WTC11 (cell line): Measurements from ENCODE around the gene FGF12. TPM values are rescaled to one million over a fixed set of nuclear protein-coding genes. Genes with fewer than 3 reads are reported as not detected.
A peak's percentile ranks its signal among the peaks of the same experiment; 100 is the strongest.

Experiments used
- ATAC-seq: fragments of 200-7000 bp; cut with Tn5 transposase; 2 replicates; pipeline ENCODE4 v1.10.0; 2021; ENCODE audit warnings: mild to moderate bottlenecking, moderate library complexity
- CTCF ChIA-PET: fragments of 300-600 bp; sonication (Branson Sonifier 250); formaldehyde crosslinking; loops from one replicate; lab custom pipeline; 2021; ENCODE audit warnings: antibody characterized with exemption; lab: Charles Lee
- POLR2A ChIA-PET: fragments of 350-600 bp; sonication (Branson Sonifier 250); formaldehyde crosslinking; loops from one replicate; lab custom pipeline; 2021; ENCODE audit warnings: antibody characterized with exemption; lab: Charles Lee
- DNase-seq: peaks from one replicate; pipeline ENCODE4 v3.0.0; 2021; ENCODE audit warnings: low spot score
- H3K27ac Mint-ChIP-seq: 2 replicates; pipeline ENCODE4 v1.8.0; 2021; ENCODE audit warnings: mixed read lengths
- H3K27me3 Mint-ChIP-seq: 2 replicates; pipeline ENCODE4 v1.8.0; 2021; ENCODE audit warnings: low read depth, mild to moderate bottlenecking, moderate library complexity, mixed read lengths
- H3K36me3 Mint-ChIP-seq: 2 replicates; pipeline ENCODE4 v1.8.0; 2021; ENCODE audit warnings: mixed read lengths
- H3K4me1 Mint-ChIP-seq: 2 replicates; pipeline ENCODE4 v1.8.0; 2022; ENCODE audit warnings: mixed read lengths
- H3K4me3 Mint-ChIP-seq: 2 replicates; pipeline ENCODE4 v1.8.0; 2021; ENCODE audit warnings: mild to moderate bottlenecking, moderate library complexity, mixed read lengths
- H3K9me3 Mint-ChIP-seq: 2 replicates; pipeline ENCODE4 v1.8.0; 2021; ENCODE audit warnings: mixed read lengths
- CBFB ChIP-seq: sonication (generic); formaldehyde crosslinking; IDR thresholded peaks from 2 replicates; pipeline ENCODE4 v1.8.1; 2022; ENCODE audit warnings: mild to moderate bottlenecking, low read depth, missing genetic modification reagents
- EMX1 ChIP-seq: fragments of 250-450 bp; sonication (Bioruptor Pico); IDR thresholded peaks from 2 replicates; pipeline ENCODE4 v1.8.0; 2021; ENCODE audit warnings: mild to moderate bottlenecking
- FOXK1 ChIP-seq: sonication (generic); formaldehyde crosslinking; IDR thresholded peaks from 2 replicates; pipeline ENCODE4 v1.8.0; 2022; ENCODE audit warnings: mild to moderate bottlenecking, moderate library complexity, missing genetic modification reagents
- GABPB1 ChIP-seq: sonication (generic); formaldehyde crosslinking; IDR thresholded peaks from 2 replicates; pipeline ENCODE4 v1.8.1; 2023; ENCODE audit warnings: mild to moderate bottlenecking, missing genetic modification reagents
- GTF2I ChIP-seq: fragments of 250-450 bp; sonication (Bioruptor Pico); conservative IDR thresholded peaks from 2 replicates; pipeline ENCODE4 v1.4.0; 2021; ENCODE audit warnings: mild to moderate bottlenecking
- KAT7 ChIP-seq: sonication (generic); formaldehyde crosslinking; IDR thresholded peaks from 2 replicates; pipeline ENCODE4 v1.8.1; 2023; ENCODE audit warnings: missing genetic modification reagents, mild to moderate bottlenecking, borderline replicate concordance
- MYBL2 ChIP-seq: sonication (generic); formaldehyde crosslinking; IDR thresholded peaks from 2 replicates; pipeline ENCODE4 v1.8.1; 2023; ENCODE audit warnings: mild to moderate bottlenecking, moderate library complexity, missing genetic modification reagents
- NFYB ChIP-seq: sonication (generic); formaldehyde crosslinking; conservative IDR thresholded peaks from 2 replicates; pipeline ENCODE4 v1.8.0; 2022; ENCODE audit warnings: low read depth, missing genetic modification reagents
- NR2C2 ChIP-seq: sonication (generic); formaldehyde crosslinking; IDR thresholded peaks from 2 replicates; pipeline ENCODE4 v1.8.0; 2022; ENCODE audit warnings: mild to moderate bottlenecking, missing genetic modification reagents
- NR3C1 ChIP-seq: sonication (generic); formaldehyde crosslinking; conservative IDR thresholded peaks from 2 replicates; pipeline ENCODE4 v1.8.1; 2023; ENCODE audit warnings: low read depth, mild to moderate bottlenecking, missing genetic modification reagents
- RELA ChIP-seq: sonication (generic); formaldehyde crosslinking; IDR thresholded peaks from 2 replicates; pipeline ENCODE4 v1.8.1; 2022; ENCODE audit warnings: missing genetic modification reagents, mild to moderate bottlenecking, borderline replicate concordance
- SMAD3 ChIP-seq: sonication (generic); formaldehyde crosslinking; IDR thresholded peaks from 2 replicates; pipeline ENCODE4 v1.8.0; 2022; ENCODE audit warnings: missing genetic modification reagents, mild to moderate bottlenecking, borderline replicate concordance
- SMAD4 ChIP-seq: sonication (generic); formaldehyde crosslinking; IDR thresholded peaks from 2 replicates; pipeline ENCODE4 v1.8.0; 2022; ENCODE audit warnings: mild to moderate bottlenecking, missing genetic modification reagents
- ZNF121 ChIP-seq: sonication (generic); formaldehyde crosslinking; IDR thresholded peaks from 2 replicates; pipeline ENCODE4 v1.8.0; 2023; ENCODE audit warnings: missing genetic modification reagents
- ZNF219 ChIP-seq: sonication (generic); formaldehyde crosslinking; IDR thresholded peaks from 2 replicates; pipeline ENCODE4 v1.8.0; 2023; ENCODE audit warnings: missing genetic modification reagents, mild to moderate bottlenecking, borderline replicate concordance
- ZNF396 ChIP-seq: fragments of 250-450 bp; sonication (Bioruptor Pico); IDR thresholded peaks from 2 replicates; pipeline ENCODE4 v1.8.0; 2021; ENCODE audit warnings: mild to moderate bottlenecking, moderate library complexity, borderline replicate concordance
- ZNF416 ChIP-seq: fragments of 250-450 bp; sonication (Bioruptor Pico); IDR thresholded peaks from 2 replicates; pipeline ENCODE4 v1.9.0; 2021; ENCODE audit warnings: mild to moderate bottlenecking, inconsistent platforms
- total RNA-seq: library from RNA; stranded (reverse); gene quantifications from 3 replicates; pipeline ENCODE4 v1.2.3, GENCODE V29; 2021
- TF ChIP-seq, protein P1 (sequence below): fragments of 250-450 bp; sonication (Bioruptor Pico); IDR thresholded peaks from 2 replicates; pipeline ENCODE4 v1.8.0; 2021; ENCODE audit warnings: mild to moderate bottlenecking
- TF ChIP-seq, protein P2 (sequence below): sonication (generic); formaldehyde crosslinking; IDR thresholded peaks from 2 replicates; pipeline ENCODE4 v1.8.1; 2022; ENCODE audit warnings: mild to moderate bottlenecking, missing genetic modification reagents, moderate library complexity, borderline replicate concordance
- TF ChIP-seq, protein P3 (sequence below): sonication (generic); formaldehyde crosslinking; IDR thresholded peaks from 2 replicates; pipeline ENCODE4 v1.8.1; 2023; ENCODE audit warnings: mild to moderate bottlenecking, missing genetic modification reagents, borderline replicate concordance
- TF ChIP-seq, protein P4 (sequence below): sonication (generic); formaldehyde crosslinking; IDR thresholded peaks from 2 replicates; pipeline ENCODE4 v1.8.1; 2023; ENCODE audit warnings: mild to moderate bottlenecking, moderate library complexity, missing genetic modification reagents
- TF ChIP-seq, protein P5 (sequence below): sonication (generic); formaldehyde crosslinking; conservative IDR thresholded peaks from 2 replicates; pipeline ENCODE4 v1.8.1; 2022; ENCODE audit warnings: mild to moderate bottlenecking, missing genetic modification reagents
- TF ChIP-seq, protein P6 (sequence below): sonication (generic); formaldehyde crosslinking; IDR thresholded peaks from 2 replicates; pipeline ENCODE4 v1.8.0; 2023; ENCODE audit warnings: missing genetic modification reagents, mild to moderate bottlenecking, borderline replicate concordance

The FGF12 gene
- total RNA-seq, 1 experiment from 2014 or later = 13.5 TPM

DNA sequence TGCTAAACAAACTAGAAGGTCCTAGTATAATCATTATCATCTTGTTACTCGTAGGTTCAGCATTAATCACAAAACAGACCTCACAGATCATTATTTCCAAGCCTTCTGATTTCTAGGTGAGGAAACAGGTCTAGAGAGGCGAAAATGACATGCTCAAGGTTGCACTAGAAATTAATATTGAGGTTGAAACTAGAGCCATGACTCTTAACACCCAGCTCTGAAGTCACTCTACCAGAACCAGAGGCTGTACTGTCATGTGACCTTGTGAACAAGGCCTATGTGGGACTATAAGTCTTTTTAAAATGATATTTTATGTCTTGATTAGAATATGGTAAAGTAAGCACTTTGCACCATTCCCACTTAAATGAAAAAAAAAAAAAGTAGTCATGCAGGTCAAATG, 23.8 kb upstream of the FGF12 start:
- Mint-ChIP-seq H3K27ac (no peak overlapping the region), H3K36me3 (peaks cover 7% of the 10 kb centered on the region), H3K9me3 (peaks cover 8% of the 10 kb centered on the region), H3K4me3 (no peak overlapping the region), H3K27me3 (no peaks in the 10 kb centered on the region), H3K4me1 (peaks cover 61% of the 10 kb centered on the region)
- no peak for DNase-seq
- CTCF ChIA-PET = interaction anchor here (1.4 kb wide), 1 partner anchor 21 kb away, joined by 4 read pairs; no protein-coding TSS in a partner anchor
- POLR2A ChIA-PET = no interaction called here
- ATAC-seq = no peak
- TF ChIP-seq SMAD3 (CRISPR knock-in tag) = no peak
- TF ChIP-seq, protein P1, sequence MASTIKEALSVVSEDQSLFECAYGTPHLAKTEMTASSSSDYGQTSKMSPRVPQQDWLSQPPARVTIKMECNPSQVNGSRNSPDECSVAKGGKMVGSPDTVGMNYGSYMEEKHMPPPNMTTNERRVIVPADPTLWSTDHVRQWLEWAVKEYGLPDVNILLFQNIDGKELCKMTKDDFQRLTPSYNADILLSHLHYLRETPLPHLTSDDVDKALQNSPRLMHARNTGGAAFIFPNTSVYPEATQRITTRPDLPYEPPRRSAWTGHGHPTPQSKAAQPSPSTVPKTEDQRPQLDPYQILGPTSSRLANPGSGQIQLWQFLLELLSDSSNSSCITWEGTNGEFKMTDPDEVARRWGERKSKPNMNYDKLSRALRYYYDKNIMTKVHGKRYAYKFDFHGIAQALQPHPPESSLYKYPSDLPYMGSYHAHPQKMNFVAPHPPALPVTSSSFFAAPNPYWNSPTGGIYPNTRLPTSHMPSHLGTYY (CRISPR knock-in tag) = no peak
- TF ChIP-seq FOXK1 = no peak
- no peak for TF ChIP-seq ZNF219 (CRISPR knock-in tag)
- TF ChIP-seq ZNF396 (CRISPR knock-in tag) = no peak
- TF ChIP-seq, protein P2, sequence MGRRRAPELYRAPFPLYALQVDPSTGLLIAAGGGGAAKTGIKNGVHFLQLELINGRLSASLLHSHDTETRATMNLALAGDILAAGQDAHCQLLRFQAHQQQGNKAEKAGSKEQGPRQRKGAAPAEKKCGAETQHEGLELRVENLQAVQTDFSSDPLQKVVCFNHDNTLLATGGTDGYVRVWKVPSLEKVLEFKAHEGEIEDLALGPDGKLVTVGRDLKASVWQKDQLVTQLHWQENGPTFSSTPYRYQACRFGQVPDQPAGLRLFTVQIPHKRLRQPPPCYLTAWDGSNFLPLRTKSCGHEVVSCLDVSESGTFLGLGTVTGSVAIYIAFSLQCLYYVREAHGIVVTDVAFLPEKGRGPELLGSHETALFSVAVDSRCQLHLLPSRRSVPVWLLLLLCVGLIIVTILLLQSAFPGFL (CRISPR knock-in tag) = no peak
- no peak for TF ChIP-seq CBFB (CRISPR knock-in tag)
- TF ChIP-seq RELA (CRISPR knock-in tag) = no peak
- TF ChIP-seq EMX1 (CRISPR knock-in tag) = no peak

DNA sequence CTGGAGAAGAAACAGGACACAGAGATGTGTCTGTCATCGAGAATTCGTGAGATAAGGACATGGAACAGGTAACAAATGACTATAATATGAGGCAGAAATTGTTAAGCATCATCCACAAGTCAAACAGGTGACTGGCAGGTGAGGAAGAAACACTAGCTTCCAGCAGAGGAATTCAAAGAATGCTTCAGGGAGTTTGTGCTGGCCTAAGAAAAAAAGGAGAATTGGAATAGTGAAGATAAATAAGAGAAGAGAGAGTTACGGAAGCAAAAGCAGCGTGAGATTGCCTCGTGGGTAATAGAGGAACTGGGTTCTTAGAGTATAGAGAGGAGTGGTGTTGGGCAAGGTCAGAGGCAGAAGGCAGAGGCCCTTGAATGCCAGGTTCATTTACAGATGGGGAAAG, 22.9 kb upstream of the FGF12 start:
- H3K4me1 Mint-ChIP-seq = peaks cover 70% of the 10 kb centered on the region
- DNase-seq (no peak), ATAC-seq (no peak)
- no peaks in the 10 kb centered on the region for H3K27me3 Mint-ChIP-seq
- H3K36me3 Mint-ChIP-seq = peaks cover 11% of the 10 kb centered on the region
- H3K9me3 Mint-ChIP-seq = peaks cover 18% of the 10 kb centered on the region
- TF ChIP-seq ZNF416 (CRISPR knock-in tag) (no peak), SMAD4 (no peak), ZNF121 (no peak), GABPB1 (CRISPR knock-in tag) (no peak), EMX1 (CRISPR knock-in tag) (no peak), MYBL2 (no peak), RELA (CRISPR knock-in tag) (no peak), NFYB (CRISPR knock-in tag) (no peak), GTF2I (CRISPR knock-in tag) (no peak), NR3C1 (CRISPR knock-in tag) (no peak), NR2C2 (no peak), KAT7 (CRISPR knock-in tag) (no peak)
- TF ChIP-seq, protein P3, sequence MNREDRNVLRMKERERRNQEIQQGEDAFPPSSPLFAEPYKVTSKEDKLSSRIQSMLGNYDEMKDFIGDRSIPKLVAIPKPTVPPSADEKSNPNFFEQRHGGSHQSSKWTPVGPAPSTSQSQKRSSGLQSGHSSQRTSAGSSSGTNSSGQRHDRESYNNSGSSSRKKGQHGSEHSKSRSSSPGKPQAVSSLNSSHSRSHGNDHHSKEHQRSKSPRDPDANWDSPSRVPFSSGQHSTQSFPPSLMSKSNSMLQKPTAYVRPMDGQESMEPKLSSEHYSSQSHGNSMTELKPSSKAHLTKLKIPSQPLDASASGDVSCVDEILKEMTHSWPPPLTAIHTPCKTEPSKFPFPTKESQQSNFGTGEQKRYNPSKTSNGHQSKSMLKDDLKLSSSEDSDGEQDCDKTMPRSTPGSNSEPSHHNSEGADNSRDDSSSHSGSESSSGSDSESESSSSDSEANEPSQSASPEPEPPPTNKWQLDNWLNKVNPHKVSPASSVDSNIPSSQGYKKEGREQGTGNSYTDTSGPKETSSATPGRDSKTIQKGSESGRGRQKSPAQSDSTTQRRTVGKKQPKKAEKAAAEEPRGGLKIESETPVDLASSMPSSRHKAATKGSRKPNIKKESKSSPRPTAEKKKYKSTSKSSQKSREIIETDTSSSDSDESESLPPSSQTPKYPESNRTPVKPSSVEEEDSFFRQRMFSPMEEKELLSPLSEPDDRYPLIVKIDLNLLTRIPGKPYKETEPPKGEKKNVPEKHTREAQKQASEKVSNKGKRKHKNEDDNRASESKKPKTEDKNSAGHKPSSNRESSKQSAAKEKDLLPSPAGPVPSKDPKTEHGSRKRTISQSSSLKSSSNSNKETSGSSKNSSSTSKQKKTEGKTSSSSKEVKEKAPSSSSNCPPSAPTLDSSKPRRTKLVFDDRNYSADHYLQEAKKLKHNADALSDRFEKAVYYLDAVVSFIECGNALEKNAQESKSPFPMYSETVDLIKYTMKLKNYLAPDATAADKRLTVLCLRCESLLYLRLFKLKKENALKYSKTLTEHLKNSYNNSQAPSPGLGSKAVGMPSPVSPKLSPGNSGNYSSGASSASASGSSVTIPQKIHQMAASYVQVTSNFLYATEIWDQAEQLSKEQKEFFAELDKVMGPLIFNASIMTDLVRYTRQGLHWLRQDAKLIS = no peak
- TF ChIP-seq, protein P4, sequence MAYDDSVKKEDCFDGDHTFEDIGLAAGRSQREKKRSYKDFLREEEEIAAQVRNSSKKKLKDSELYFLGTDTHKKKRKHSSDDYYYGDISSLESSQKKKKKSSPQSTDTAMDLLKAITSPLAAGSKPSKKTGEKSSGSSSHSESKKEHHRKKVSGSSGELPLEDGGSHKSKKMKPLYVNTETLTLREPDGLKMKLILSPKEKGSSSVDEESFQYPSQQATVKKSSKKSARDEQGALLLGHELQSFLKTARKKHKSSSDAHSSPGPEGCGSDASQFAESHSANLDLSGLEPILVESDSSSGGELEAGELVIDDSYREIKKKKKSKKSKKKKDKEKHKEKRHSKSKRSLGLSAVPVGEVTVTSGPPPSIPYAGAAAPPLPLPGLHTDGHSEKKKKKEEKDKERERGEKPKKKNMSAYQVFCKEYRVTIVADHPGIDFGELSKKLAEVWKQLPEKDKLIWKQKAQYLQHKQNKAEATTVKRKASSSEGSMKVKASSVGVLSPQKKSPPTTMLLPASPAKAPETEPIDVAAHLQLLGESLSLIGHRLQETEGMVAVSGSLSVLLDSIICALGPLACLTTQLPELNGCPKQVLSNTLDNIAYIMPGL (CRISPR knock-in tag) = no peak
- TF ChIP-seq, protein P5, sequence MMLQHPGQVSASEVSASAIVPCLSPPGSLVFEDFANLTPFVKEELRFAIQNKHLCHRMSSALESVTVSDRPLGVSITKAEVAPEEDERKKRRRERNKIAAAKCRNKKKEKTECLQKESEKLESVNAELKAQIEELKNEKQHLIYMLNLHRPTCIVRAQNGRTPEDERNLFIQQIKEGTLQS (CRISPR knock-in tag) = no peak
- TF ChIP-seq, protein P6, sequence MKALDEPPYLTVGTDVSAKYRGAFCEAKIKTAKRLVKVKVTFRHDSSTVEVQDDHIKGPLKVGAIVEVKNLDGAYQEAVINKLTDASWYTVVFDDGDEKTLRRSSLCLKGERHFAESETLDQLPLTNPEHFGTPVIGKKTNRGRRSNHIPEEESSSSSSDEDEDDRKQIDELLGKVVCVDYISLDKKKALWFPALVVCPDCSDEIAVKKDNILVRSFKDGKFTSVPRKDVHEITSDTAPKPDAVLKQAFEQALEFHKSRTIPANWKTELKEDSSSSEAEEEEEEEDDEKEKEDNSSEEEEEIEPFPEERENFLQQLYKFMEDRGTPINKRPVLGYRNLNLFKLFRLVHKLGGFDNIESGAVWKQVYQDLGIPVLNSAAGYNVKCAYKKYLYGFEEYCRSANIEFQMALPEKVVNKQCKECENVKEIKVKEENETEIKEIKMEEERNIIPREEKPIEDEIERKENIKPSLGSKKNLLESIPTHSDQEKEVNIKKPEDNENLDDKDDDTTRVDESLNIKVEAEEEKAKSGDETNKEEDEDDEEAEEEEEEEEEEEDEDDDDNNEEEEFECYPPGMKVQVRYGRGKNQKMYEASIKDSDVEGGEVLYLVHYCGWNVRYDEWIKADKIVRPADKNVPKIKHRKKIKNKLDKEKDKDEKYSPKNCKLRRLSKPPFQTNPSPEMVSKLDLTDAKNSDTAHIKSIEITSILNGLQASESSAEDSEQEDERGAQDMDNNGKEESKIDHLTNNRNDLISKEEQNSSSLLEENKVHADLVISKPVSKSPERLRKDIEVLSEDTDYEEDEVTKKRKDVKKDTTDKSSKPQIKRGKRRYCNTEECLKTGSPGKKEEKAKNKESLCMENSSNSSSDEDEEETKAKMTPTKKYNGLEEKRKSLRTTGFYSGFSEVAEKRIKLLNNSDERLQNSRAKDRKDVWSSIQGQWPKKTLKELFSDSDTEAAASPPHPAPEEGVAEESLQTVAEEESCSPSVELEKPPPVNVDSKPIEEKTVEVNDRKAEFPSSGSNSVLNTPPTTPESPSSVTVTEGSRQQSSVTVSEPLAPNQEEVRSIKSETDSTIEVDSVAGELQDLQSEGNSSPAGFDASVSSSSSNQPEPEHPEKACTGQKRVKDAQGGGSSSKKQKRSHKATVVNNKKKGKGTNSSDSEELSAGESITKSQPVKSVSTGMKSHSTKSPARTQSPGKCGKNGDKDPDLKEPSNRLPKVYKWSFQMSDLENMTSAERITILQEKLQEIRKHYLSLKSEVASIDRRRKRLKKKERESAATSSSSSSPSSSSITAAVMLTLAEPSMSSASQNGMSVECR (CRISPR knock-in tag) = no peak
- ChIA-PET CTCF (interaction anchor here (1.4 kb wide), 1 partner anchor 22 kb away, joined by 4 read pairs; no protein-coding TSS in a partner anchor), POLR2A (no interaction called here)
- no peak overlapping the region for H3K4me3 Mint-ChIP-seq
- H3K27ac Mint-ChIP-seq = peak overlapping the region; percentile 18; the same call in 1 of the 2 replicates
